ENCODE results near the gene CCDC194.

The CCDC194 gene

DNA sequence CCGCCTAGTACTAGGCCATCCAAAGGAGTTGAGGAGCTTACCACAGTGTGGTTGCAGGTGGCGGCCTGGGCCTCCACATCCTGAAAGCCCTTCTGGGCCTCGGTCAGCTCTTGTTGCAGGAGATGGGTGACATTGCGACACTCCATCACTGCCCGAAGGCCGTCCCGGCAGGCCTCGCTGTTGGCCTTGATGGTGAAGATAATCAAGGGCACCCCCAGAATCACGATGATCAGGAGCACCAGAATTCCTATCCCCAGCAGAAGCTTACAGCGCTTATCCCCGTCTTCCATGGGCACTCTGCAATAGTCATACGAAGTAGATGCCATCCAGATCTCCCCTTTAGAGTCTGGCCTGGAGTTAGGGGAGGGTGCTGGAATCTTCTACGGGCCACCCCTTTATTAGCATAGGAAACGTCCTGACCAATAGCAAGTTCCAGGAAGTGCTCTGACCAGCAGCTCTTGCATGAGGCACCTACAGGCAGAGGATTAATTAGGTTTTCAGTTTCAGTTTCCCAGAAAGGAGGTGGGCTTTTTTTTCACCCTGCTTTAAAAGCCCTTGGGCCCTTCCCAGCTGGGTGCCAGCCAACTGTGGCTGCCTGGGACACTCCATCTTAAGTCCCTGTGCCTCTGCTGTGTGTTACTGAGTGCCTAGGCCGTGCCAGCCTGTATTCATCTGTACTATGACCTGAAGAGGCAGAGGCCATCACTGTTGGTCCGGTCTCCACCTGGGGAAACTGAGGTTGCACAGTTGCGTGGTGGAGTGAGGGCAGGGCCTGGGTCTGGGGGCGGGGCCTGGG, 11.5 kb upstream of the CCDC194 start, which contains the start of gene BST2:
Gene BST2, minus strand, starts transcription at position 381 of the 796 bp plus-strand sequence. Its CDS starts 55 bp downstream, at position 326.
- no peak for DNase-seq (ENCODE audit: low read depth in 2 of 2)

- DNase-seq (ENCODE audit: low read depth in 2 of 2): no peak
Observed at GRCh38 chr19:17404621-17405249, 10.7 kb upstream of the CCDC194 start.

DNA sequence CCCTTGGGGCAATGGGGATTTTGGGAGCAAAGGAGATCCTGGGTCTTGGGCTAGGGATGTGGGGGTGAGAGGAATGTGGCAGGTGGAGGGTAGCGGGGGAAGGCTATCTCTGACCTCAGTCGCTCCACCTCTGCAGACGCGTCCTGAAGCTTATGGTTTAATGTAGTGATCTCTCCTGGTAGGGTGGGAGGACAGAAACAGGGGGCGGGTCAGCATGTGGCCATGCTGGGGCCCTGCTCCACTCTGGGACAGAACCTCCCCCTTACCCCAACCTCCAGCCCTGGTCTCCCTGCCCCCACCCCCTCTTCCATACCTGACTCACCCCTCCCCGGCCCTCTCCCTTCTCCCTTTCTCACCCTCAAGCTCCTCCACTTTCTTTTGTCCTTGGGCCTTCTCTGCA, 10.0 kb upstream of the CCDC194 start:
- no peak for DNase-seq (ENCODE audit: low read depth in 2 of 2)

DNA sequence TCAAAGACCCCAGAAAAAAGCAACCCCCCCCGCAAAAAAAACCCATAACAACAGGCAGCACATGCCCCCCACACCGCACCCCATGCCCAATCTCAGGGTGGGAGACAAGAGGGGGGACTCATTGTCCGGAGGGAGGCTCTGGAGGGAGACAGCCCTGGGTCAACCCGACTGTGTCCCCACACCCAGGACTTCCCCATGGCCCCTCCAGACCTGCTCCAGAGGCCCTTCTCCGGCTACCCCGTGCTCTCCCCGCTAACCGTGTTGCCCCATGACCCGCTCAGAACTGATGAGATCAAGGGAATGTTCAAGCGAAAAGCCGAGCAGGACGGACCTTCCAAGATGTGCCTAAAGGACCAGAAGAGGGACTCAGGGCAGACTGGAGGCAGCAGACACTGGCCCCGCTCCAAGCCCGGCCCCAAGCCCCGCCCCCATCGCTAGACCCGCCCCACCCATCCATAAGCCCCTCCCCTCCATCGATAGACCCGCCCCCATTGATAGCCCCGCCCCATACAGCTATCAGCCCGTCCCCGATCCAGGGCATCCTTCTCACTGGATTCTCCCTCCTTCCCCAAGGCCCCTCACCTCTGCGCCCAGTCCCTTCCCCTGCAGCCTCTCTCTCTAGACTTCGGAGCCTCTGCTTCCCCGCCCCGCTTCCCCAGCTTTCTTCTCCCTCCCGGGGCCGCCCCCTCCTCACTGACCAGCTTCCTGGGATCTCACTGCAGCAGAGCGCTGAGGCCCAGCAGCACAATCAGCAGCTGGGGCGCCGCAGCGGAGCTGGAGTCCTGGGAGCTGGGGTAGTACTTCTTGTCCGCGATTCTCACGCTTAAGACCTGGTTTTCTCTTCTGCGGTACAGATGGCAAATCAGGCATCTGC, 9.2 kb upstream of the CCDC194 start:
- DNase-seq (ENCODE audit: low read depth in 2 of 2): no peak

- DNase-seq (ENCODE audit: low read depth in 2 of 2): no peak
Observed at GRCh38 chr19:17401628-17402027, 7.6 kb upstream of the CCDC194 start.

DNA sequence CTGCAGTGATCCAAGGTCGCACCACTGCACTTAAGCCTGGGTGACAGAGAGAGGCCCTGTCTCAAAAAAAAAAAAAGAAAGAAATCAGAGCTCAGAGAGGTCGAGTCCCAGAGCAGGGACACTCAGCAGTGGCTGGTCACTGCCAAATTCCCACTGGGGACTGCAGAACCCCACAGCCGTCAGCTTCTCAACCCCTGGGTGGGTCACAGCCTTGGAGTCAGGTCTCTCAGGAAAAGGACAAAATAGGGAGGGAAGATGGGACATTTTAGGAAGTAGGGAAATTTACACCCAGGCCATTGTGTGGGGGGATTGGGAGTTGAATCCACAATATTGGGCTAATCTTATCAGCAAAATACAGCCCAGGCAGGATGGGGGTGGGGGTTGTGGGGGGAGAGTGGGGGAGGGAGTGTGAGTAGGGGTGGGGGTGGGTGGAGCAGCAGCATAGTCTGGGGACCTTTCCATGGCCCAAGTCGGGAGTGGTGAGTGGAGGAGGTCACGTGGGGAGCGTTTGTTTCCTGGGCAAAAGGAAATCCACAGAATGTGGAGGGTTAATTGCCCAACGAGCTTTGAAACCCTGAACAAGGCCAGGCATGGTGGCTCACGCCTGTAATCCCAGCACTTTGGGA, 5.0 kb upstream of the CCDC194 start:
- DNase-seq (ENCODE audit: low read depth in 2 of 2): no peak

DNA sequence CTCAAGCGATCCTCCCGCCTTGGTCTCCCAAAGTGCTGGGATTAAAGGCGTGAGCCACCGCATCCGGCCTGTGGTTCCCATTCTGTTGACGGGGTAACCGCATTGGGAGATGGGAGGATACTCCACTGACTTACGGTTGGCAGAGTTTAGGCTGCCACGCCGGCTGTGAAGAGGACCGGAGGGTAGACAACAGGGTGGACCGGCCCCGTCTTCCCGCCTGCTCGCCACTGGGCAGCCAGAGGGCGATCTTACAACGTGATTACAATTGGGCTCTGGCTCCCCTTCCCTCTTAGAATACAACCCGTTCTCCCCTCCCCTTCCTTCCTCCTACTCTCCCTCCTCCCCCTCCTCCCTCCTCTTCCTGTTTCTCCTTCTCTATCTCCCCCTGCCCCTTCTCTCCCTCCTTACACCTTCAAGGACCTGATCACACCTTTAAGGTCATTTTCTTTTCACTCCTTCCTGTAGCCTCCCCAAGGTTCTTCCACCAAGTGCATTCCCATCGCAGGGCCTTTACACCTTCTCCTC, 957 bp upstream of the CCDC194 start:
- peak; percentile 48 to 80 for DNase-seq (ENCODE audit: low read depth in 2 of 2)

DNA sequence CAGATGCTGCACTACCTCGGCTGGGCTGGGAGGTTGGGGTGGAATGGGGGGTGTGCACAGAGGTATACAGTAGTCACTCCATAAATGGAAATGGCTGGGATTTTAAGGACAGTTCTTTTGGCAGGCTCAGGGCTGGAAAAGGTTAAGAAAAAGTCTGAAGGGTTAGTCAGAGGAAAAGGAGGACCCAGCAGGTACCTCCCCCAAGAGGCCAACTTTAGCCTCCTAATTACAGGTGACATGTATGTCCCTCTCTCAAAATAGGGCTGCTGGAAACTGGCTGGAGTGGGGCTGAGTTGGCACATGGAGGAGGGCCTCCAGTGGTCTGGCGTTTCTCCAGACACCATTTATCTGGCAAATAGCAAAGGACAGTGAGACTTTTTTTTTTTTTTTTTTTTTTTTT, 994 bp downstream of the CCDC194 start:
- no peak for DNase-seq (ENCODE audit: low read depth in 2 of 2)

DNA sequence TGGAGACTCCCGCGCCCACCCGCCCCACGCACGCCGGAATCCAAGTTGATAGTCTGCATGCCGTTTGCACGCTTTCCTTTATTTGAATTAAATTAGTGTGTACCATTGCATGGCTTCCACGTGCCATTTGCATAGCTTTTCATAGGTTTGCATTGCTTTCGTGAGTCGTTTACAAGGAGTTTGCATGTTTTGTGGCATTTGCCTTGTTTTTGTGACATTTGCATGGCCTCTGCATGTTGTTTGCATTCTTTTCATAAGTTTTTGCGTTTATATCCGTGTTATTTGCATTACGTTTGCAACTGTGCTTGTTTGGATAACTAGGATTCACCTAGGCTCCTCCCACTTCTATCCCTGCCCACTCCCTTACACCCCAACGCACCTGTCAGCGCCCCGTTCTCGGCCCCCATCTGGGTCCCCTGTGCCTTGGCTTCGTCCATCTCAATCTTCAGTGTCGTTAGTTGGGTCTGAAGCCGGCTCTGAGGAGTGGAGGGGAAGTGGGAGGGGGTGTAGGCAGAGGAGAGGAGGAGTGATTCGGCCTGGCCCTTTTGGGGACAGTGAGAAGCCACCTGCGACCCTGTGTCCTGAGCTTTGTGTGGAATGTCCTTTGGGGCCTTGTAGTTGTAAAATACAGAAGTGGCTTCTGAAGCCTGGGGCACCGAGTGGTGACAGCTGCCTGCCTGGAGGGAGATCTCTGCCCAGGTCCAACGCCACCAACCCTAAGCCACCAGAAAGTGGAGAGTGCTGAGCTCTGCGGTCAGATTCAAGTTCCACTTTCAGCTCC, 2.4 kb downstream of the CCDC194 start:
- no peak for DNase-seq (ENCODE audit: low read depth in 2 of 2)

GRCh38 chr19:17390665-17391370, 3.2 kb downstream of the CCDC194 start:
- peak; percentile 76 to 92 for DNase-seq (ENCODE audit: low read depth in 2 of 2)

GRCh38 chr19:17389957-17390664, 3.9 kb downstream of the CCDC194 start:
- no peak for DNase-seq (ENCODE audit: low read depth in 2 of 2)

GRCh38 chr19:17389288-17389687, 4.7 kb downstream of the CCDC194 start:
- no peak for DNase-seq (ENCODE audit: low read depth in 2 of 2)

DNA sequence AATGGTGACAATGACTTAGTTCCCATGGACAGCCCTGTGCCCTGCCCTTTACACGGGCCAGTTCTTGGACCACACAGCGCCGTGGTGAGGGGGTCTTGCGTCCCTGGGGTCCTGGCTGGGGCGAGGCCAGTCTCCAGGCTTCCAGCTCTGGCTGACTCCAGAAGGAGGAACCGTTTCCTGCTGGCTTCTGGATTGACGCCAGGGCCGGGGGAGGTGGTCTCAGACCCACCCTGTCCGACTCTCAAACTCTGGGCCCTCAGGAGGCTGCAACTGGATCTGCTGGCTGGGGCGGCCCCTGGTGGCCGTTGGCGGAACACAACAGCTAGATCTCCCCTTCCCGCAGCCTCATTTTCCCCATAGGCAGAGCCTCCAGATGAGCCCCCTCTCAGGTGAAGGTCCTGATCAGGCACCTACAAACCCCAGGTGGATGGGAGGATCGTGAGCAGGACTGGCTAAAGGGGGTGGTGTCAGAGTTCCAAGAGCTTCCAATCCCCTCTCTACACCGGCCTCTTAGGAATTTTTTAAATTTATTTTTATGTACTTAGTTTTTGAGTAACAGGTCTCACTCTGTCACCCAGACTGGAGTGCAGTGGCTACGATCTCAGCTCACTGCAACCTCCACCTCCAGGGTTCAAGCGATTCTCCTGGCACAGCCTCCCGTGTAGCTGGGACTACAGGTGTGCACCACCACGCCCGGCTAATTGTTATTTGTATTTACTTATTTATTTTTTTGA, 8.0 kb downstream of the CCDC194 start:
- peak in 1 of 2 experiments; percentile 61 for DNase-seq (ENCODE audit: low read depth in 2 of 2)

GRCh38 chr19:17380426-17381138, 13.4 kb downstream of the CCDC194 start:
- no peak for DNase-seq (ENCODE audit: low read depth in 2 of 2)

DNA sequence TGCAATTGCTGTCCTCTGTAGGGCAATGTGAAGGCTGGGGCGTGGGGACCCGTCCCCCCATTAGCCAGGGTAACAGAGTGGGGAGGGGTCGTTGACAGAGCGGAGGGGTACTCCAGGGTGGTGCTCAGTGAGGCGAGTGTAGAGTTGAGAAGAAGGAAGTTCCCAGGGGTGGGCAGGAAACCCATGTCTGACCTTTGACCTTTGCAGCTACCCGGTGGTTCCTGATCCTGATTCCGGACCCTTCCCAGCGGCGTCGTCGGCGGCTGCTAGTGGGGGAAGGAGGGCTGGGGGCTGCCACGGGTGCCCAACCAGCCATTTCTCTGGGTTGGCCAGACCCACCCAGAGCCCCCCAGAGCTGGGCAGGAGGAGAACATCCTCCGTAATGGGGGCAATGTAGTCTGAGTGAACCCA, 14.8 kb downstream of the CCDC194 start:
- no peak for DNase-seq (ENCODE audit: low read depth in 2 of 2)

GRCh38 chr19:17378271-17378670, 15.7 kb downstream of the CCDC194 start:
- DNase-seq (ENCODE audit: low read depth in 2 of 2): no peak

GRCh38 chr19:17376935-17377600, 16.9 kb downstream of the CCDC194 start, which contains the start of gene PLVAP:
Gene PLVAP, minus strand, starts transcription at chr19:17377342. Its CDS starts 54 bp downstream, at chr19:17377288.
- no peak for DNase-seq (ENCODE audit: low read depth in 2 of 2)
